AG09309 (cell line): ENCODE measurements around the gene SOX12.

Source experiments
- DNase-seq: peaks from one replicate; pipeline ENCODE4 v3.0.0-alpha.2; 2010; ENCODE audit warnings: low read depth
- H3K4me3 ChIP-seq: 2 replicates; pipeline ENCODE4 v1.5.1; 2011; ENCODE audit warnings: mild to moderate bottlenecking, low read depth, low read length, moderate library complexity; ENCODE audit not compliant: control insufficient read depth
- CTCF ChIP-seq: IDR thresholded peaks from 2 replicates; pipeline ENCODE4 v1.5.1; 2011; ENCODE audit warnings: mild to moderate bottlenecking, low read depth, low read length, inconsistent platforms; ENCODE audit not compliant: insufficient read depth, control insufficient read depth; ENCODE audit errors: missing control alignments

SOX12 gene

GRCh38 chr20:325045-325888 lies at the start of gene SOX12:
Gene SOX12, plus strand, starts transcription at chr20:325552. Its CDS starts 373 bp downstream, at chr20:325925.
- H3K4me3 ChIP-seq = peak within 1 kb of the TSS; percentile 64
- no peak for DNase-seq
- TF ChIP-seq CTCF = no peak

GRCh38 chr20:275791-276190 lies 49.6 kb upstream of the SOX12 start:
- H3K4me3 ChIP-seq = no peak overlapping the region
- TF ChIP-seq CTCF = no peak
- no peak for DNase-seq

GRCh38 chr20:276620-277495 lies 48.5 kb upstream of the SOX12 start:
- H3K4me3 ChIP-seq = no peak overlapping the region
- no peak for TF ChIP-seq CTCF
- DNase-seq = no peak

- no peak overlapping the region for H3K4me3 ChIP-seq
- no peak for DNase-seq
- TF ChIP-seq CTCF = no peak
These were observed 47.9 kb upstream of the SOX12 start for GRCh38 chr20:277496-277781.

GRCh38 chr20:278181-278580 lies 47.2 kb upstream of the SOX12 start:
- TF ChIP-seq CTCF = no peak
- no peak for DNase-seq
- H3K4me3 ChIP-seq = no peak overlapping the region

- no peak for DNase-seq
- no peak overlapping the region for H3K4me3 ChIP-seq
- no peak for TF ChIP-seq CTCF
These were observed 46.5 kb upstream of the SOX12 start for GRCh38 chr20:278607-279571.
